GM13977 (cell line): ENCODE measurements around the gene C2.

Experiments
- DNase-seq: peaks from one replicate; pipeline ENCODE4 v3.0.0; 2012; ENCODE audit warnings: low spot score
- in situ Hi-C: fragments of 300-500 bp; cut with MboI; formaldehyde crosslinking; loops from one replicate; pipeline ENCODE4 v1.12.0; 2022; ENCODE audit warnings: low sequenced_read_pairs, low pct_unique_long_range_greater_than_20kb, mixed read lengths, inconsistent platforms; ENCODE audit not compliant: unreplicated experiment
- TF ChIP-seq, protein P1 (sequence below): IDR thresholded peaks from 2 replicates; pipeline ENCODE4 v1.5.1; 2012; ENCODE audit warnings: mild to moderate bottlenecking, control low read depth; ENCODE audit not compliant: insufficient read depth; ENCODE audit errors: extremely low read depth, missing control alignments

Gene C2

DNA sequence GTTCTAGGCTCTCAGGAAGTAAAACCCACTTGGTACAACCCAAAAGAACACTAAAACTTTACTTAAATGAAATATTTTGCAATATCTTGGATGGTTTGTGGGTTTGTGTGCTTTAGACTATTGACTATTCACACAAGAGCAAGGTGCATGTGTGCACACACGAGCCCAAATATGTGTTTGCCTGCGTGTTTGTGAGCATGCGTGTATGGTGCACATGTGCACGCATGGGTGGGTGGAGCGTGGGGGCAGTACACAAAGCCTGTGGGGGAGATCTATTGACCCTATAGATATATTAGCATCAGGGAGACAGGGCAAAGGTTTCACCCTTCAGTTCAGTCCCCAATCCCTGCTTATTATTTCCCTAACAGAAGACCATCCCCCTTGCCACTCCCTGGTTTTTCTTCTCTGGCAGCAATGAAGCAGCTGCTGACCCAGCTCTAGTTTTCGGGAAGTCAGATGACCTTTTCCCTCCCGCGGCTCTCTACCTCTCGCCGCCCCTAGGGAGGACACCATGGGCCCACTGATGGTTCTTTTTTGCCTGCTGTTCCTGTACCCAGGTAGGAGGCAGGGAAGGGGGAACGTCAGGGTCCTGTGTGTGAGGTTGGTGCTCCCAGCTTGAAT, at the start of gene C2:
Gene C2 (plus strand): TSS at position 476 of the 621 bp plus-strand sequence. CDS start 36 bp downstream, at position 512.
- DNase-seq, result no peak
- in situ Hi-C loops, result no loop called here
- TF ChIP-seq, protein P1, sequence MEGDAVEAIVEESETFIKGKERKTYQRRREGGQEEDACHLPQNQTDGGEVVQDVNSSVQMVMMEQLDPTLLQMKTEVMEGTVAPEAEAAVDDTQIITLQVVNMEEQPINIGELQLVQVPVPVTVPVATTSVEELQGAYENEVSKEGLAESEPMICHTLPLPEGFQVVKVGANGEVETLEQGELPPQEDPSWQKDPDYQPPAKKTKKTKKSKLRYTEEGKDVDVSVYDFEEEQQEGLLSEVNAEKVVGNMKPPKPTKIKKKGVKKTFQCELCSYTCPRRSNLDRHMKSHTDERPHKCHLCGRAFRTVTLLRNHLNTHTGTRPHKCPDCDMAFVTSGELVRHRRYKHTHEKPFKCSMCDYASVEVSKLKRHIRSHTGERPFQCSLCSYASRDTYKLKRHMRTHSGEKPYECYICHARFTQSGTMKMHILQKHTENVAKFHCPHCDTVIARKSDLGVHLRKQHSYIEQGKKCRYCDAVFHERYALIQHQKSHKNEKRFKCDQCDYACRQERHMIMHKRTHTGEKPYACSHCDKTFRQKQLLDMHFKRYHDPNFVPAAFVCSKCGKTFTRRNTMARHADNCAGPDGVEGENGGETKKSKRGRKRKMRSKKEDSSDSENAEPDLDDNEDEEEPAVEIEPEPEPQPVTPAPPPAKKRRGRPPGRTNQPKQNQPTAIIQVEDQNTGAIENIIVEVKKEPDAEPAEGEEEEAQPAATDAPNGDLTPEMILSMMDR, result no peak

DNA sequence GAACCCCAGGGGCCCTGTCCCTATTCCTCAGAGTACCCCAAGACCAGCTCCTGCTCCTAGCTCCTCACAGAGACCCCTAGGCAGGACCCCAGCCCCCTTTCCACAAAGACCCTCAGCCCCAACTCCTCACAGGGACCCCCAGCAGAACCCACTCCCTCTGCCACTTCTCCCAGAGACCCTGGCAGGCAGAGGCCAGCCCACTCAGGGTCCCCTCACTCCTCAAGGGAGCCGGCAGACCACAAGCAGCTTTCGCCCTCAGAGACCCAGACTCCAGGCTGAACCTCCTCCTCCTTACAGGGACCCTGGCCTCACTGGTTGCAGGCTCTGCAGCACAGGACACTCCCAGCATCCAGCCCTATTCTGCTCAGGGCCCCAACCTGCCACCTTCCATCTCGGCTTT, 49.3 kb upstream of the C2 start:
- DNase-seq, result no peak
- in situ Hi-C loops, result no loop called here
- TF ChIP-seq, protein P1, result no peak

DNA sequence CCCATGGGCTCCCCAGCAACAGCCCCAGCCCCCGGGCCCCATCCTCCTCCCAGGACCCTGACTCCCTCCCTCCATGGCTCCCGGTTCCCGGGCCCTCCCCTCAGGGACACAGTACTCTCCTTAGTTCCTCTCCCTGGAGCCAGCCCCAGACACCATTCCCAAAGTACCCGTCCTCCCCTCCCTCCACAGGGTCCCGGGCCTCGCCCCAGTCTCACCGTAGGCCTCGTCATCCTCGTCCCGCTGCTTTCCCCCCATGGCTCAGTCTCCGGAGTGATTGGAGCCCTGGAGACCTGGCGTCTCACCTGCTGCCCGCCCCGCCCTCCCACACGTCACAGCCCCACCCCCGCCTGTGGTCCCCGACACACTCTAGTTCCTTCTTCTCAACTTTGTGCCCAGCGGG, 48.8 kb upstream of the C2 start, which contains the start of gene SLC44A4:
Gene SLC44A4 (minus strand): TSS at position 272 of the 400 bp plus-strand sequence. CDS start 17 bp downstream, at position 255.
- in situ Hi-C loops, result no loop called here

DNA sequence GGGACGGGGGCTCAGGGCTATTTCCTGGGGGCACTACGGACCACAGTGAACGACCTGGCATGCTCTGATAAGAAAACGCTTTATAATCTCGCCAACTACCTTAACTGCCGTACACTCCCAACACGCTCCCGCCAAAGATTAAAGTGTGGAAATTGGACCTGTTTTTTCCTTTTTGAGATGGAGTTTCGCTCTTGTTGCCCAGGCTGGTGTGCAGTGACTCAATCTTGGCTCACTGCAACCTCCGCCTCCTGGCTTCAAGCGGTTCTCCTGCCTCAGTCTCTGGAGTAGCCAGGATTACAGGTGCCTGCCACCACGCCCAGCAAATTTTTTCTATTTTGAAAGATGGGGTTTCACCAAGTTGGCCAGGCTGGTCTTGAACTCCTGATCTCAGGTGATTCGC, 48.4 kb upstream of the C2 start:
- TF ChIP-seq, protein P1, result no peak
- no peak for DNase-seq
- in situ Hi-C loops, result no loop called here

More for the DNA sequence above, 48.8 kb upstream of the C2 start, which contains the start of gene SLC44A4:
- DNase-seq, result no peak
- TF ChIP-seq, protein P1, result no peak

DNA sequence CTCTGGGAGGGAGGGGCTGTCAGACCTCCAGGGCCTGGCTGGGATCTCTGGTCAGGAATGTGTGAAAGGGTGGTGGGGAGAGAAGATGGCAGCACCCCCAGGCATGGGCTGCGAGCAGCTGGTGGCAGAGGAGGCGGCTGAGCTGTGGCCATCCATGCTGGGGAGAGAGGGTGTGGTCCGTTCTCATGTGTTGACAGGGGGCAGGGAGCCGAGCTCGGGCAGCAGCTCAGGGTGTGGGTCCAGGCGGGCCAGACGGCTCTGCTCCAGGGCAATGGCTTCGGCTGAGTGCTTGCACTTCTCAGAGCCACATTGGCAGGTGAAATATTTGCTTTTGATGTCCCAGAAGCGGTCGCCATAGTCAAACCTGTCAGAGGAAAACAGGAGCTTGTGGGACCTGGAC, 47.6 kb upstream of the C2 start:
- no peak for DNase-seq
- TF ChIP-seq, protein P1, result no peak
- in situ Hi-C loops, result no loop called here

DNA sequence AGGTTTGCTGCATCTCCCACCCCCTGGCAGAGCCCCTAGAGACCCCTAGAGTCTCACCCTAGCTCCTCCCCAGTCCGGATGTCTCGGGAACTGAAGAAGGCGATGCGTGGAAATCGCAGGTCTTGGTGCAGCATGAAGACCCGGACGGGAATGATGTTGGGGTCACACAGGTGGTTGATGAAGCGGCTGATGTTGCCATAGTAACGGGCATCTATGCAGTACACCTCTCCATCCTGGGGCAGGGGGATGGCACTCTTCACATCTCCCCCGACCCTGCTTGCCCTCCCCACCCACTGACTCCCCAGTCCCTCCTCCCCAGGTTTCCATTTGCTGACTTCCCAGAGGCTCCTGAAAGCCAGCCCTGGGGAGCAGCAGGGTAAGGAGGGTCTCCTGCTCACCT, 46.9 kb upstream of the C2 start:
- TF ChIP-seq, protein P1, result no peak
- no peak for DNase-seq
- in situ Hi-C loops, result no loop called here
